ENCODE results near the gene LCNL1.

The LCNL1 gene

DNA sequence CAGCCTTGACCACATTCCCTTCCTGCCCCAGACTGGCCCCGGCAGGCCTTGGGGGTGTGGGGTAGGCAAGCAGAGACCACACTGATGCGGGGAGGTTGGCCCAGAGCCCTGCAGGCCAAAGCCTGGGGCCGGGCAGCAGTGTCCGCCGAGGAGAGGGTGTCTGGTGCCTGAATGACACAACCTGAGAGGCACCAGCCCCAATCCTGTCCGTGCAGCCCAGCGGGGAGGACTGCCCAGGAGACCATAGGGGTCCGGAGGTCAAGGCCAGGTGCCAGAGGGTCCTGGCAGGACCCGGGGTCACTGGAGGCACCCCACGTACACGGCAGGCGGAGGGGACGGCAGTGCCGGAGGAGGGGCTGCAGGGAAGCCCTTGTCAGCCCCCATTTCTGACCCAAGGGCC lies 11.0 kb upstream of the LCNL1 start:
- Histone ChIP-seq H3K36me3 (ENCODE audit: low read depth) (no peaks in the 10 kb centered on the region), H3K4me3 (ENCODE audit: severe bottlenecking) (no peak overlapping the region), H3K4me1 (ENCODE audit: insufficient read depth, poor library complexity, severe bottlenecking) (peaks cover 7% of the 10 kb centered on the region), H3K27ac (ENCODE audit: poor library complexity, severe bottlenecking) (no peak overlapping the region), H3K27me3 (ENCODE audit: insufficient read depth, poor library complexity, severe bottlenecking) (no peaks in the 10 kb centered on the region), H3K9me3 (ENCODE audit: severe bottlenecking) (no peaks in the 10 kb centered on the region)
- ATAC-seq (ENCODE audit: low read depth), result no peak
- DNase-seq (ENCODE audit: low spot score), result no peak
- TF ChIP-seq, protein P1, sequence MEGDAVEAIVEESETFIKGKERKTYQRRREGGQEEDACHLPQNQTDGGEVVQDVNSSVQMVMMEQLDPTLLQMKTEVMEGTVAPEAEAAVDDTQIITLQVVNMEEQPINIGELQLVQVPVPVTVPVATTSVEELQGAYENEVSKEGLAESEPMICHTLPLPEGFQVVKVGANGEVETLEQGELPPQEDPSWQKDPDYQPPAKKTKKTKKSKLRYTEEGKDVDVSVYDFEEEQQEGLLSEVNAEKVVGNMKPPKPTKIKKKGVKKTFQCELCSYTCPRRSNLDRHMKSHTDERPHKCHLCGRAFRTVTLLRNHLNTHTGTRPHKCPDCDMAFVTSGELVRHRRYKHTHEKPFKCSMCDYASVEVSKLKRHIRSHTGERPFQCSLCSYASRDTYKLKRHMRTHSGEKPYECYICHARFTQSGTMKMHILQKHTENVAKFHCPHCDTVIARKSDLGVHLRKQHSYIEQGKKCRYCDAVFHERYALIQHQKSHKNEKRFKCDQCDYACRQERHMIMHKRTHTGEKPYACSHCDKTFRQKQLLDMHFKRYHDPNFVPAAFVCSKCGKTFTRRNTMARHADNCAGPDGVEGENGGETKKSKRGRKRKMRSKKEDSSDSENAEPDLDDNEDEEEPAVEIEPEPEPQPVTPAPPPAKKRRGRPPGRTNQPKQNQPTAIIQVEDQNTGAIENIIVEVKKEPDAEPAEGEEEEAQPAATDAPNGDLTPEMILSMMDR (IDR thresholded peaks at IDR 0.05; ENCODE audit: poor library complexity, severe bottlenecking), result no peak

DNA sequence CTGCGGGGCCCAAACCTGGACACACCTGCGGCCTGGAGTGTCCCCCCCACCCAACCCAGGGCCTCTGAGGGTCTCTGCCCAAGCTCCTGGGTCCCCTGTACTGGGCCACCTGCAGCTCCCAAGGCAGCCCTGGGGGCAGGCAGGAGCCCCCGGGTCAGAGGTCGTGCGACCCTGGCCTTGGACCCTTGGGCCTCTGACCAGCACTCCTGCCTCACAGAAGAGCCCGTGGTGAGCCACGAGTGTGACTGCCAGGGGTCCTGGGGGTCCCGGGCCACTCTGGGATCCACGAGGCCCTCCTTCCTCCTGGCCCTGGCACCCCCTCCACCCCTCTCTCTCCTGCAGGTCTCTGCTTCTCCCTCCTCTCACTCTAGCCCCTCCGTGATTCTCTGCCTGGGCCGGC lies 10.5 kb upstream of the LCNL1 start:
- H3K27ac ChIP-seq (ENCODE audit: poor library complexity, severe bottlenecking), result no peak overlapping the region
- no peaks in the 10 kb centered on the region for H3K36me3 ChIP-seq (ENCODE audit: low read depth)
- H3K4me3 ChIP-seq (ENCODE audit: severe bottlenecking), result no peak overlapping the region
- H3K9me3 ChIP-seq (ENCODE audit: severe bottlenecking), result no peaks in the 10 kb centered on the region
- ATAC-seq (ENCODE audit: low read depth) (no peak), DNase-seq (ENCODE audit: low spot score) (no peak)
- TF ChIP-seq, protein P1 (IDR thresholded peaks at IDR 0.05; ENCODE audit: poor library complexity, severe bottlenecking), result no peak
- H3K4me1 ChIP-seq (ENCODE audit: insufficient read depth, poor library complexity, severe bottlenecking), result peaks cover 7% of the 10 kb centered on the region
- no peaks in the 10 kb centered on the region for H3K27me3 ChIP-seq (ENCODE audit: insufficient read depth, poor library complexity, severe bottlenecking)

DNA sequence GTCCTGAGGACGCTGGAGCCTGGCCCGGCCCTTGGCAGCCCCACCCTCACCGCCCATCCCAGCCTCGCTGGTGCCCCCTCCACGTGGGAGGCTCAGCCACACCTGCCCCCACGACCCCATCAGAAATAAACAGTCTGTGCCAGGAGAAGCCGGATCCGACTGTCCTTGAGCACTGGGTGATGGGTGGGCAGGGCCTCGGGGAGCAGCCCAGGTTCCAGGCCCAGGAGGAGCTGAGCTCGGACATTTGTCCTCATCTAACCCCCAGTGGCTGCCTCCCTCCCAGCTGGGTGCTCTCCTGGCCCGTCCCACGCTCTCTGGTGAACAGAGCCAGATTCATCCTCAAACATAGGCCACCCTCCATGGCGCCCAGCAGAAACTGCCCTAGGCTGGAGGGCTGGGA lies 10.1 kb upstream of the LCNL1 start:
- no peaks in the 10 kb centered on the region for H3K36me3 ChIP-seq (ENCODE audit: low read depth)
- TF ChIP-seq, protein P1 (IDR thresholded peaks at IDR 0.05; ENCODE audit: poor library complexity, severe bottlenecking), result no peak
- H3K27ac ChIP-seq (ENCODE audit: poor library complexity, severe bottlenecking), result no peak overlapping the region
- no peak overlapping the region for H3K4me3 ChIP-seq (ENCODE audit: severe bottlenecking)
- DNase-seq (ENCODE audit: low spot score) (no peak), ATAC-seq (ENCODE audit: low read depth) (no peak)
- H3K9me3 ChIP-seq (ENCODE audit: severe bottlenecking), result no peaks in the 10 kb centered on the region
- H3K27me3 ChIP-seq (ENCODE audit: insufficient read depth, poor library complexity, severe bottlenecking), result no peaks in the 10 kb centered on the region
- H3K4me1 ChIP-seq (ENCODE audit: insufficient read depth, poor library complexity, severe bottlenecking), result peaks cover 7% of the 10 kb centered on the region

DNA sequence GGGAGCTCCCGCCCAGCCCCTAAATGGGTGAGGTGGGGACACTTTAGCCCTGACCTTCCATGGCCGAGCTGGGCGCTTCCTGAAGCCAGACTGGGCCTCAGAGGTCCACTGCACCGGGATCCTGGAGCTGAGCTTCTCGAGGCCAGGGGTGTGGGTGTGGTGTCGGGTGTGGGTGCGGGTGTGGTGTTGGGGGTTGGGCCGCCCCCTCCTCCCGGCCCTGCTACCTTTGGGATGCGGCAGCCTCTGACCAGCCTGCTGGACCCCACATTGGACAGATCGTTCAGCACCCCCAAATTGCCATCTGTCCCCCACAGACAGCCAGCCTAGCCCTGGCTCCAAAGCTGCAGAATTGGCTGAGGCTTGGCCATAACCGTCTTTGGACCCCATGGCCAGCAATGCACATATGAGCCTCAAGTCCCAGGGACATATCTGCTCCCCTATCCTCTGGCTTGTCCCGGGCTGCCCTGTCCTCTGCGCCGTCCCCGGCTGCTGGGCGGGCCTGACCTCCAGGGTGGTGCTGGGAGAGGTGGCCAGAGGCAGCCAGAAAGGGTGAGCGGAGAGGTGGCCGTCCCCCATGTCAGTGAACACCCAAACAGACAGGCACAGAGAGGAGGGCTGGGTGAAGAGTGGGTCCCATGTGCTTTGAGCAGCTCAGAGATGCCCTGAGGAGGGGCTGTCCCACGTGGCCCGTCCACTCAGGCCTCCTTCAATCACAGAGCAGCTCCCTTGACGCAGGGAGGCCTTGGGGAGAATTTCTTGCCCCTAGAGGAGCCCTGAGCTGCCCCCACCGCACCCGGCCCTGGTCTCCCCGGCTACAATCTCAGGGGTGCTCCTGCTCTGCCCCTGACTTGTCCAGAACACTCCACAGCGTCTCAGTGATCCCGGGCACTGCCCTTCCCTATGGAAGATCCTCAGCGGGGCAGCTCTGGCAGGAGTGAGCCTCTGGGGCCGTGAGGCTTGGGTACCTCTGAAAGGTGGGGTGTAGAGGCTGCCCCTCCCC lies 8.9 kb upstream of the LCNL1 start:
- Histone ChIP-seq H3K9me3 (ENCODE audit: severe bottlenecking) (no peaks in the 10 kb centered on the region), H3K4me3 (ENCODE audit: severe bottlenecking) (no peak overlapping the region), H3K36me3 (ENCODE audit: low read depth) (no peaks in the 10 kb centered on the region), H3K27me3 (ENCODE audit: insufficient read depth, poor library complexity, severe bottlenecking) (no peaks in the 10 kb centered on the region), H3K27ac (ENCODE audit: poor library complexity, severe bottlenecking) (no peak overlapping the region), H3K4me1 (ENCODE audit: insufficient read depth, poor library complexity, severe bottlenecking) (peaks cover 7% of the 10 kb centered on the region)
- DNase-seq (ENCODE audit: low spot score) (no peak), ATAC-seq (ENCODE audit: low read depth) (no peak)
- TF ChIP-seq, protein P1 (IDR thresholded peaks at IDR 0.05; ENCODE audit: poor library complexity, severe bottlenecking), result no peak

All from RWPE2 (cell line).